Measurements from ENCODE around the gene HABP4. TPM values are rescaled to one million over a fixed set of nuclear protein-coding genes. Genes with fewer than 3 reads are reported as not detected.

Gene HABP4
- polyA plus RNA-seq, 2 donors: 3.1 to 3.2 TPM

DNA sequence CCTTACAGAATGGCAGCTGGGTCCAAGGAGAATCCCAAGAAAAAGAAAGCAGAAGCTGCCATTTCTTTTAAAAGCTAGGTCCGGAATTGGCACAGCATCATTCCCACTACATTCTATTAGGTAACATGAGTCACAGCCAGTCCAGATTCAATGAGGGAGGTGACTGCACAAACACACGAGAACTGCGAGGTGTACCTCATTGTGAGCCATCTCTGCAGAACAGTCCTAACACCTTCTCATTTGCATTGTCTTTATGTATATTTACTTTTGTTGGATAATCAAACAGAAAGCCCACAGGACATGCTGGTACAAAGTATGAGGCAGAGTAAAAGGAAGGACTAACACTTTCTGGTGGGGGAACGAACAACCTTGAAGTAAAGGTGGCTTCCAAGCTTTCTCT, 14.6 kb upstream of the HABP4 start:
- Histone ChIP-seq H3K9me3 (ENCODE audit: control insufficient read depth in 2 of 2, insufficient read depth in 1 of 2, low read depth in 1 of 2, low read length in 1 of 2) (no peaks in the 10 kb centered on the region), H3K27ac (ENCODE audit: low read depth in 2 of 2, low read length in 1 of 2) (no peak overlapping the region), H3K36me3 (ENCODE audit: control insufficient read depth in 2 of 2, insufficient read depth in 2 of 2, low read length in 1 of 2) (no peaks in the 10 kb centered on the region), H3K4me1 (ENCODE audit: control insufficient read depth in 2 of 2, insufficient read depth in 2 of 2, low read length in 1 of 2) (no peaks in the 10 kb centered on the region), H3K27me3 (ENCODE audit: control insufficient read depth in 1 of 2, insufficient read depth in 2 of 2, low read length in 2 of 2) (no peaks in the 10 kb centered on the region), H3K4me3 (ENCODE audit: low read depth in 1 of 2, low read length in 2 of 2) (no peak overlapping the region)
- WGBS, 2 donors: 63 to 76% methylated on average over 4 of the region's 4 CpGs

- Histone ChIP-seq H3K27ac (ENCODE audit: low read depth in 2 of 2, low read length in 1 of 2) (no peak overlapping the region), H3K27me3 (ENCODE audit: control insufficient read depth in 1 of 2, insufficient read depth in 2 of 2, low read length in 2 of 2) (no peaks in the 10 kb centered on the region), H3K4me1 (ENCODE audit: control insufficient read depth in 2 of 2, insufficient read depth in 2 of 2, low read length in 1 of 2) (no peaks in the 10 kb centered on the region), H3K4me3 (ENCODE audit: low read depth in 1 of 2, low read length in 2 of 2) (no peak overlapping the region), H3K36me3 (ENCODE audit: control insufficient read depth in 2 of 2, insufficient read depth in 2 of 2, low read length in 1 of 2) (no peaks in the 10 kb centered on the region), H3K9me3 (ENCODE audit: control insufficient read depth in 2 of 2, insufficient read depth in 1 of 2, low read depth in 1 of 2, low read length in 1 of 2) (no peaks in the 10 kb centered on the region)
- 63 to 77% methylated on average over 2 of the region's 2 CpGs for WGBS, 2 donors
Observed at GRCh38 chr9:96436063-96436455, 13.9 kb upstream of the HABP4 start.

DNA sequence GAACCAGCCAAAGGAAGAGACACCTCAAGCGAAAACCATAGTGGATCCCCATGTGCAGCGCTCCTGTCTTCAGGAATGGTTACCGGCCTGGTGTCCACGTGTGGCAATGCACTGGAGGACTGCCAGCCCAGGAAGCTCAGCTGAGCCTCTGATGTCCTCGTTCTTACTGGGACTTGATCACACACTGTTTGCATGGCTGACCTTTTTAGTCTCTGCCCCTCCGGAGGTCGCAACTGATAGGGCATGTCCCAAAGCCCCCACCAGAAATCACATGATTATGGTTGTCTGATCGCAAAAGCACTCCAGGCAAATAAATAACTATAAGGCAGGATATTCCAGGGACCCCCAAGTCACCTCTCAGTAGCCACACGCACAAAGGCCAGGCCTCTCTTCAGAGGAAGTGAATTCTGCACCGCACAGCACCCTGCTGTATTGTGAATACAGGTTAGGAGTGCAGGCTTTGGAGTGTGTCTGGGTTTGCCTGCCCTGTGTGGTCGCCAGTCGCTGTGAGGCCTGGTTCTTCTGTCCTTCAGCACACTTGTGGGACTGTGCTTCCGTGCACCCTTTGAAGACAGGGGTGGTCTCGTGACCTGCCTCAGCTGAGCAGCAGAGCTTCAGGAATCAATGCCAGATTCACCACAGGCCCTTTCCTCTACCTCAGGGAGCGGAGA, 13.4 kb upstream of the HABP4 start:
- WGBS, 2 donors: 88 to 90% methylated on average over 15 of the region's 15 CpGs
- no peak overlapping the region for H3K4me3 ChIP-seq (ENCODE audit: low read depth in 1 of 2, low read length in 2 of 2)
- no peak overlapping the region for H3K27ac ChIP-seq (ENCODE audit: low read depth in 2 of 2, low read length in 1 of 2)
- no peaks in the 10 kb centered on the region for H3K9me3 ChIP-seq (ENCODE audit: control insufficient read depth in 2 of 2, insufficient read depth in 1 of 2, low read depth in 1 of 2, low read length in 1 of 2)
- H3K4me1 ChIP-seq (ENCODE audit: control insufficient read depth in 2 of 2, insufficient read depth in 2 of 2, low read length in 1 of 2): no peaks in the 10 kb centered on the region
- no peaks in the 10 kb centered on the region for H3K36me3 ChIP-seq (ENCODE audit: control insufficient read depth in 2 of 2, insufficient read depth in 2 of 2, low read length in 1 of 2)
- H3K27me3 ChIP-seq (ENCODE audit: control insufficient read depth in 1 of 2, insufficient read depth in 2 of 2, low read length in 2 of 2): no peaks in the 10 kb centered on the region

DNA sequence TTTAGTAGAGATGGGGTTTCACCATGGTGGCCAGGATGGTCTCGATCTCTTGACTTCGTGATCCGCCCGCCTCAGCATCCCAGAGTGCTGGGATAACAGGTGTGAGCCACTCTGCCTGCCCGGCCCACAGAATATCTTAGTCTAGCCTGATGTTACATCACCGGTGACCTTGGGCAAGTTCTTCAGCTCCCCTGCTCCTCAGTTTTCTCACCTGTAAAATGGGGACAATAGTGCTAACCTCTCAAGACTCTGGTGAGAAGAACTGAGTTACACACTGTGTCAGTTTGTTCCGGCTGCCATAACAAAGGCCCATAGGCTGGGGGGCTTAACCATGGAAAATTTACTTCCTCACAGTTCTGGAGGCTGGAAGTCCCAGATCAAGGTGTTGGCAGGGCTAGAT, 12.5 kb upstream of the HABP4 start:
- Histone ChIP-seq H3K27ac (ENCODE audit: low read depth in 2 of 2, low read length in 1 of 2) (no peak overlapping the region), H3K4me3 (ENCODE audit: low read depth in 1 of 2, low read length in 2 of 2) (no peak overlapping the region)
- WGBS, 2 donors: 96 to 97% methylated on average over 7 of the region's 7 CpGs

GRCh38 chr9:96440671-96441199, 9.2 kb upstream of the HABP4 start:
- Histone ChIP-seq H3K36me3 (ENCODE audit: control insufficient read depth in 2 of 2, insufficient read depth in 2 of 2, low read length in 1 of 2) (no peaks in the 10 kb centered on the region), H3K27ac (ENCODE audit: low read depth in 2 of 2, low read length in 1 of 2) (no peak overlapping the region), H3K27me3 (ENCODE audit: control insufficient read depth in 1 of 2, insufficient read depth in 2 of 2, low read length in 2 of 2) (no peaks in the 10 kb centered on the region), H3K9me3 (ENCODE audit: control insufficient read depth in 2 of 2, insufficient read depth in 1 of 2, low read depth in 1 of 2, low read length in 1 of 2) (no peaks in the 10 kb centered on the region), H3K4me1 (ENCODE audit: control insufficient read depth in 2 of 2, insufficient read depth in 2 of 2, low read length in 1 of 2) (no peaks in the 10 kb centered on the region), H3K4me3 (ENCODE audit: low read depth in 1 of 2, low read length in 2 of 2) (no peak overlapping the region)
- WGBS, 2 donors: 90 to 92% methylated on average over 5 of the region's 5 CpGs

More for the DNA sequence above, 12.5 kb upstream of the HABP4 start:
- no peaks in the 10 kb centered on the region for H3K9me3 ChIP-seq (ENCODE audit: control insufficient read depth in 2 of 2, insufficient read depth in 1 of 2, low read depth in 1 of 2, low read length in 1 of 2)
- no peaks in the 10 kb centered on the region for H3K36me3 ChIP-seq (ENCODE audit: control insufficient read depth in 2 of 2, insufficient read depth in 2 of 2, low read length in 1 of 2)
- no peaks in the 10 kb centered on the region for H3K27me3 ChIP-seq (ENCODE audit: control insufficient read depth in 1 of 2, insufficient read depth in 2 of 2, low read length in 2 of 2)
- no peaks in the 10 kb centered on the region for H3K4me1 ChIP-seq (ENCODE audit: control insufficient read depth in 2 of 2, insufficient read depth in 2 of 2, low read length in 1 of 2)

DNA sequence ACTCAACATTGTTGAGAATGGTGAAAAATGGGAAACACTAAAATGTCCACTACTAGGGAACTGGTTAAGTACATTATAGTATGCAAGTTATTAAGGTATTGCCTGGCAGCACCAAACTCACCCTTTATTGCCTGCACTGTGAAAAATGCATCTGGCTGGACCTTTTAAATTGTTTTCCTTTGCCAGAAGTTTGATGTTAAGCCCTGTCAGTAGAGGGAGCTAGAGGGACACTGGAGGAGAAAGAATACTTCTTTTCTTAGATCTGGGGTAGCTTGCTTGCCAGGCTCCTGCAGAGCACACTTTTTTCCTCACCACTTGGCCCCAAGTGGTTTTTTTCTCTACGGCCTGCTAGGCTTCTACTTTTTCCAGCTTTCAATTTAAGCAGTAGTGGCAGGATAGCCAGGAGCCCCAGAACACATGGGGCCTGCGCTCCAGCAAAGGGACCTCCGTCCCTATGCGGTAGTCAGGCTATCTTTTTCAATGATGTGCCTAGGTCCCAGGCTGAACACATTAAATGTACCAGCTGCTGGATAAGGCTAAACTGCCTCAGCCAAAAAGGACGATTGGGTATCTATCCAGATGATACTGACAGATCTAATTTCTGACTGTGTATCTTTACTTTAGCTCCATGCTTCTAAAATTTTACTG, 8.0 kb upstream of the HABP4 start:
- 88 to 92% methylated on average over 5 of the region's 5 CpGs for WGBS, 2 donors
- Histone ChIP-seq H3K9me3 (ENCODE audit: control insufficient read depth in 2 of 2, insufficient read depth in 1 of 2, low read depth in 1 of 2, low read length in 1 of 2) (no peaks in the 10 kb centered on the region), H3K36me3 (ENCODE audit: control insufficient read depth in 2 of 2, insufficient read depth in 2 of 2, low read length in 1 of 2) (no peaks in the 10 kb centered on the region), H3K27me3 (ENCODE audit: control insufficient read depth in 1 of 2, insufficient read depth in 2 of 2, low read length in 2 of 2) (no peaks in the 10 kb centered on the region), H3K27ac (ENCODE audit: low read depth in 2 of 2, low read length in 1 of 2) (no peak overlapping the region), H3K4me1 (ENCODE audit: control insufficient read depth in 2 of 2, insufficient read depth in 2 of 2, low read length in 1 of 2) (no peaks in the 10 kb centered on the region), H3K4me3 (ENCODE audit: low read depth in 1 of 2, low read length in 2 of 2) (no peak overlapping the region)

- no peak overlapping the region for H3K4me3 ChIP-seq (ENCODE audit: low read depth in 1 of 2, low read length in 2 of 2)
- H3K36me3 ChIP-seq (ENCODE audit: control insufficient read depth in 2 of 2, insufficient read depth in 2 of 2, low read length in 1 of 2): no peaks in the 10 kb centered on the region
- H3K9me3 ChIP-seq (ENCODE audit: control insufficient read depth in 2 of 2, insufficient read depth in 1 of 2, low read depth in 1 of 2, low read length in 1 of 2): no peaks in the 10 kb centered on the region
- H3K27me3 ChIP-seq (ENCODE audit: control insufficient read depth in 1 of 2, insufficient read depth in 2 of 2, low read length in 2 of 2): no peaks in the 10 kb centered on the region
- 80 to 81% methylated on average over 3 of the region's 3 CpGs for WGBS, 2 donors
- H3K4me1 ChIP-seq (ENCODE audit: control insufficient read depth in 2 of 2, insufficient read depth in 2 of 2, low read length in 1 of 2): no peaks in the 10 kb centered on the region
- no peak overlapping the region for H3K27ac ChIP-seq (ENCODE audit: low read depth in 2 of 2, low read length in 1 of 2)
Observed at GRCh38 chr9:96442491-96442890, 7.5 kb upstream of the HABP4 start.

GRCh38 chr9:96447406-96447805, 2.6 kb upstream of the HABP4 start:
- Histone ChIP-seq H3K4me3 (ENCODE audit: low read depth in 1 of 2, low read length in 2 of 2) (no peak overlapping the region), H3K36me3 (ENCODE audit: control insufficient read depth in 2 of 2, insufficient read depth in 2 of 2, low read length in 1 of 2) (no peaks in the 10 kb centered on the region), H3K9me3 (ENCODE audit: control insufficient read depth in 2 of 2, insufficient read depth in 1 of 2, low read depth in 1 of 2, low read length in 1 of 2) (no peaks in the 10 kb centered on the region), H3K27me3 (ENCODE audit: control insufficient read depth in 1 of 2, insufficient read depth in 2 of 2, low read length in 2 of 2) (no peaks in the 10 kb centered on the region), H3K4me1 (ENCODE audit: control insufficient read depth in 2 of 2, insufficient read depth in 2 of 2, low read length in 1 of 2) (peaks cover 0 to 3% of the 10 kb centered on the region in 2 donors), H3K27ac (ENCODE audit: low read depth in 2 of 2, low read length in 1 of 2) (no peak overlapping the region)
- 82 to 84% methylated on average over 3 of the region's 3 CpGs for WGBS, 2 donors

DNA sequence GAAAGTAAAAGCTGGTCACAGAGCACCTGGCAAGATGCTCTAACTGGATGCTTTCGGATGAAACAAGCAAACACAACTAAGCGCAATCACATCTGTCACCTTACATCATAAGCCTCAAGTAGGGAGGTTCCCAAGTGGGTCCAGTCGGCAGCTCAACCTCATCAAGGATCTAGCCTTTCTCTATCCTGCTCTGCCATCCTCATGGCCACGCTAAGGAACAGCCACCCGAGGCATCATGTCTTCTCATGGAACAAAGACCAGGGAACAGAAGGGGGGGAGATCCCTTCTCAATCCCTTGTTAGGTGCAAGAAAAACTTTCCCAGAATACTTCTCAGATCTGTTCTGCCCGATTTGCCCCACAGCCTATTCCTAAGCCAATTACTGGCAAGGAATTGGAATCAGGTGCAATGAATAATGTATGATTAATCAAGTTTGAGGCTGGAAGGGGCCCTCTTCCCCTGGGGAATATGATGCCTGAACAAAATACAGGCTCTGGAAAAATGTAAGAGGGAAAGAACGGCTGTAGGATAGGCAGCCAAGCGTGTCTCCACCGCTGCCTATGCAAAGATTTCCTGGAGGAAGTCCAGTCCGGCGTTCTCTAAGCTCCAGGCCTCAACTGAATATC, 1.3 kb upstream of the HABP4 start:
- no peaks in the 10 kb centered on the region for H3K36me3 ChIP-seq (ENCODE audit: control insufficient read depth in 2 of 2, insufficient read depth in 2 of 2, low read length in 1 of 2)
- no peak overlapping the region for H3K27ac ChIP-seq (ENCODE audit: low read depth in 2 of 2, low read length in 1 of 2)
- H3K9me3 ChIP-seq (ENCODE audit: control insufficient read depth in 2 of 2, insufficient read depth in 1 of 2, low read depth in 1 of 2, low read length in 1 of 2): no peaks in the 10 kb centered on the region
- 79% methylated on average over 11 of the region's 11 CpGs for WGBS, 2 donors
- H3K27me3 ChIP-seq (ENCODE audit: control insufficient read depth in 1 of 2, insufficient read depth in 2 of 2, low read length in 2 of 2): no peaks in the 10 kb centered on the region
- peaks cover 0 to 3% of the 10 kb centered on the region in 2 donors for H3K4me1 ChIP-seq (ENCODE audit: control insufficient read depth in 2 of 2, insufficient read depth in 2 of 2, low read length in 1 of 2)
- no peak overlapping the region for H3K4me3 ChIP-seq (ENCODE audit: low read depth in 1 of 2, low read length in 2 of 2)
